IPS DF 6.9 (cell line): ENCODE results near the gene FAM209B.
"Not testable (repeated sequence)": the region's sequence is repeated elsewhere in the genome, so short reads cannot be mapped to it uniquely, and the experiment has no call there.

Source experiments
- DNase-seq: peaks from one replicate; pipeline ENCODE4 v3.0.0-alpha.2; 2013; ENCODE audit warnings: low read depth, low spot score
- H3K27ac ChIP-seq: one replicate; pipeline ENCODE4 v1.5.1; 2013; ENCODE audit warnings: low read length, control low read depth
- H3K27me3 ChIP-seq: 2 replicates; pipeline ENCODE4 v1.6.1; 2013; ENCODE audit warnings: mild to moderate bottlenecking, low read length; ENCODE audit not compliant: control insufficient read depth, insufficient read depth
- H3K36me3 ChIP-seq: 2 replicates; pipeline ENCODE4 v1.6.1; 2013; ENCODE audit warnings: low read length; ENCODE audit not compliant: control insufficient read depth, insufficient read depth
- H3K4me1 ChIP-seq: 2 replicates; pipeline ENCODE4 v1.6.1; 2013; ENCODE audit warnings: low read length; ENCODE audit not compliant: control insufficient read depth, insufficient read depth
- H3K4me3 ChIP-seq: 2 replicates; pipeline ENCODE4 v1.5.1; 2013; ENCODE audit warnings: mild to moderate bottlenecking, low read length
- H3K9me3 ChIP-seq: 2 replicates; pipeline ENCODE4 v1.6.1; 2013; ENCODE audit warnings: low read length, inconsistent platforms; ENCODE audit not compliant: control insufficient read depth, insufficient read depth
- WGBS: extraction: QIAGEN DNeasy Blood & Tissue Kit; methylation state at CpG from one replicate; pipeline ENCODE4 v1.1.7; 2013; ENCODE audit warnings: mixed read lengths, missing lambda C conversion rate; ENCODE audit not compliant: insufficient read length, insufficient coverage; 5-methylcytosine and 5-hydroxymethylcytosine counted together

FAM209B gene

DNA sequence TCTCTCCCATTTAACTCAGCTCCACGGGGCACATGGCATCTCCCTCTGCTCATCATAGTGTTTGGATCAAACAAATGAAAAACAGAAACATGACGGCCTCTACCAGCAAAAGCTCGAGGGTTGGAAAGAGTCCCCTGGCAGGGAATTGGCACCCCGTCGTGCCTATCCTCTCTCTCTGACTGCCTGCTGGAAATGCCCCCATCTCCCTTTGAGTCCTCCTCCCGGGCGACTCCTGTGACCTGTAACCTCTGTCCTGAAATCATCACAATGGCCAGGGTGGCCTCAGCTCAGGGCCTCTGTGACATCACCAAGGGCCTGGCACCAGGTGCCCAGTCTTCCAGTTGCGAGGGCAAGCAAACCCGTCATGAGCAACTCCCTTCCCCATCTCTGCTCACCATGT, at the start of gene FAM209B:
Gene FAM209B (plus strand): TSS at position 301 of the 400 bp plus-strand sequence. CDS start 96 bp downstream, at position 397.
- DNase-seq, H3K4me3 ChIP-seq, H3K9me3 ChIP-seq, H3K36me3 ChIP-seq, H3K27me3 ChIP-seq, H3K27ac ChIP-seq, H3K4me1 ChIP-seq: not testable (repeated sequence)
- no CpG with 5 or more reads among the region's 9 CpGs for WGBS

DNA sequence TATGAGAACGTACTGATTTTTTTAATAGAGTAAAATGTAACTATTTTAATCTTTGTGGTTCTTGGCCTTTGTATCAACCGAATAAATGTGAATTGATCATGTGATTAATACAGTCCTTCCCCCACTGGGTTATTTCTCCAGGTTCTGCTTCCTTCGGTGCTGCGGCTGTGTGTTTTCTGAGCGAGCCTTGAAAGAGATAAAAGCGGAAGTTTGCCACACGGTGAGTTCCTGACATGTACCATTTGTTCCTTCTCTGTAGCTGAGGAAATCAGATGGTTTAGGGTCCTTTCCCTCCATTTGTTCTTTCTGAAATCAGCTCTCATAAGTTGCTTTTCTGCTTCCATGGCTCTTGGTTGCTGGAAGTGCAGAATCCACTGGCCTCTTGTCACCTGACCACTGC, 49.1 kb upstream of the FAM209B start:
- WGBS = no CpG with 5 or more reads among the region's 7 CpGs
- Histone ChIP-seq H3K27ac (no peak overlapping the region), H3K36me3 (peaks cover 10% of the 10 kb centered on the region), H3K9me3 (no peaks in the 10 kb centered on the region), H3K27me3 (no peaks in the 10 kb centered on the region), H3K4me1 (no peaks in the 10 kb centered on the region), H3K4me3 (no peak overlapping the region)
- DNase-seq = no peak

DNA sequence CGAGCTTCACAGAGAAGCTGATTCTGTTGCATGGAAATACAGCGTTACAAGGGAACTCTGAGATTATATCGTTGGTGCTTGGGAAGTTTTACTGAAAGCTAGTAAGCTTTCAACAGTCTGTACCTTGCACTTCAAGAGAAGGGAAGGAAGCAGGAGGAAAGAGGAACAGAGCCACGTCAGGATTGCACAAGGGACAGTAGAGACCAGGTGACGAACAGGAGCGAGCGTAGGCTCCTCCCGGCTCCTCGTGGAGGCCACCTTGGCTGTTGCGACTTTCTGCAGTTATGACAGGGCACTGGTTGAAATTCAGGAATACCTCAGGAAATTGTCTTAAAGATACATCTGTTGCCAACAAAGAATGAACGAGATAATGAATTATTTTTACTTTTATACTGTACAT, 45.8 kb upstream of the FAM209B start:
- Histone ChIP-seq H3K27ac (no peak overlapping the region), H3K9me3 (no peaks in the 10 kb centered on the region), H3K4me3 (no peak overlapping the region), H3K4me1 (no peaks in the 10 kb centered on the region), H3K27me3 (no peaks in the 10 kb centered on the region), H3K36me3 (peaks cover 10% of the 10 kb centered on the region)
- no CpG with 5 or more reads among the region's 11 CpGs for WGBS
- no peak for DNase-seq

GRCh38 chr20:56488566-56488965, 44.5 kb upstream of the FAM209B start:
- Histone ChIP-seq H3K36me3 (peaks cover 10% of the 10 kb centered on the region), H3K27ac (no peak overlapping the region), H3K9me3 (no peaks in the 10 kb centered on the region), H3K4me1 (no peaks in the 10 kb centered on the region), H3K4me3 (no peak overlapping the region), H3K27me3 (no peaks in the 10 kb centered on the region)
- WGBS = no CpG with 5 or more reads among the region's 5 CpGs
- no peak for DNase-seq

DNA sequence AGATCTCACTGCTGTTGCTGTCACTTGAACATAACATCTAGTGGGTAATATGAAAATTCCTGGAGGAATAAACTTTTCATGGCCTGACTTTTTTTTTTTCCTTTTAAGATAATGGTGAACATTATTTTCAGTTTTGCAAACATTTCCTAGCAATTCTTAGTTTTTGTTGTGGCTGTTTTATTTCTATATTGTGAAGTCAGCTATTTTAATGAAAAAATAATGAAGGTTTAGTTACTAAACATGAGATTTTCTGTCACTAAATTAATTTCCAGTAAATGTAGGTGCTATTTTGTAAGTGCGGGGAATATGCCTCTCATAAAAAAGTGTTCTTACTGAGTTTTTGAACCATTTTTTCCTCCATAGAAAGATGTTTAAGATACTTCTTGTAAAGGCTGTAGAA, 31.9 kb upstream of the FAM209B start:
- no peak for DNase-seq

DNA sequence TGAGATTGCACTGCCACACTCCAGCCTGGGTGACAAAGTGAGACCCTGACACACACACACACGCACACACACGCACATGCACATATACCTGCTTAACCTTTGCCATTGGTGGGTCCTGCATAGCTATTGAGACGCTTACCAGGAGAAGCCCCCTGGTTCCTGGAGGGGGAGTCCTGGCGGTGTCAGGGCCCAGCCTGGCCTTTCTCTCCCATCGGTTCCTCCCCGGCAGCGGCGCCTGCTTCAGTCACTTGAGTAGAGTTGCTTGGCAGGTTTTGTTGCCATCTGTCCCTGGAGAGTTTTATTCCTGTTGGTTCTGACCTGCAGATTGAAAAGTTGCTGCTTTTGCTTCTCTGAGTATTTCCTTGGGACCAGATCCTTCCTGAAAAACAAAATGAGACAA, 29.1 kb upstream of the FAM209B start:
- Histone ChIP-seq H3K9me3 (no peaks in the 10 kb centered on the region), H3K27me3 (no peaks in the 10 kb centered on the region), H3K27ac (no peak overlapping the region), H3K4me1 (no peaks in the 10 kb centered on the region), H3K4me3 (no peak overlapping the region), H3K36me3 (no peaks in the 10 kb centered on the region)
- no peak for DNase-seq
- WGBS = no CpG with 5 or more reads among the region's 8 CpGs

More for the DNA sequence above, 31.9 kb upstream of the FAM209B start:
- no CpG with 5 or more reads among the region's 1 CpG for WGBS
- Histone ChIP-seq H3K36me3 (no peaks in the 10 kb centered on the region), H3K27me3 (no peaks in the 10 kb centered on the region), H3K4me3 (no peak overlapping the region), H3K4me1 (no peaks in the 10 kb centered on the region), H3K9me3 (no peaks in the 10 kb centered on the region), H3K27ac (no peak overlapping the region)

GRCh38 chr20:56504373-56505005, 28.6 kb upstream of the FAM209B start:
- Histone ChIP-seq H3K4me1 (no peaks in the 10 kb centered on the region), H3K4me3 (no peak overlapping the region), H3K9me3 (no peaks in the 10 kb centered on the region), H3K27ac (no peak overlapping the region), H3K36me3 (no peaks in the 10 kb centered on the region), H3K27me3 (no peaks in the 10 kb centered on the region)
- WGBS = no CpG with 5 or more reads among the region's 9 CpGs
- no peak for DNase-seq

GRCh38 chr20:56506103-56506502, 26.9 kb upstream of the FAM209B start:
- no peaks in the 10 kb centered on the region for H3K36me3 ChIP-seq
- DNase-seq = no peak
- no CpG with 5 or more reads among the region's 3 CpGs for WGBS

DNA sequence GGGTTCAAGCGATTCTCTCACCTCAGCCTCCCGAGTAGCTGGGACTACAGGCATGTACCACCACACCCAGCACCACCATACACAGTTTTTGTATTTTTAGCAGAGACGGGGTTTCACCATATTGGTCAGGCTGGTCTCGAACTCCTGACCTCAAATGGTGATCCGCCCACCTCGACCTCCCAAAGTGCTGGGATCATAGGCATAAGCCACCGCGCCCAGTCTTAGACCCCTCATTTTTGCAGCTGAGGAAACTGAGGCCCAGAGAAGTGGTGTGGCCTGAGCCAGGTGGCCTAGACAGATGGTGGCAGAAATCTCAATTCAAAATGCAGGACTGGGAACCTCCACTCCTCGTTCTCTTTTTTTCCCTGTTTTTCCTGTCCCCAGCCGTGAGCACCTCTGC, 21.1 kb upstream of the FAM209B start:
- Histone ChIP-seq H3K27me3 (no peaks in the 10 kb centered on the region), H3K36me3 (no peaks in the 10 kb centered on the region), H3K9me3 (no peaks in the 10 kb centered on the region), H3K27ac (no peak overlapping the region), H3K4me1 (no peaks in the 10 kb centered on the region), H3K4me3 (no peak overlapping the region)
- no CpG with 5 or more reads among the region's 10 CpGs for WGBS
- no peak for DNase-seq

More at GRCh38 chr20:56506103-56506502, 26.9 kb upstream of the FAM209B start:
- Histone ChIP-seq H3K27me3 (no peaks in the 10 kb centered on the region), H3K27ac (no peak overlapping the region), H3K4me1 (no peaks in the 10 kb centered on the region), H3K4me3 (no peak overlapping the region), H3K9me3 (no peaks in the 10 kb centered on the region)

GRCh38 chr20:56513161-56514150, 19.6 kb upstream of the FAM209B start:
- Histone ChIP-seq H3K4me1 (no peaks in the 10 kb centered on the region), H3K27me3 (no peaks in the 10 kb centered on the region), H3K27ac (no peak overlapping the region), H3K36me3 (peaks cover 6% of the 10 kb centered on the region; the same call in 1 of the 2 replicates), H3K9me3 (no peaks in the 10 kb centered on the region; the same call in 1 of the 2 replicates), H3K4me3 (no peak overlapping the region)
- DNase-seq = no peak
- WGBS = no CpG with 5 or more reads among the region's 22 CpGs
